PC-3 (cell line): ENCODE results near the gene APOLD1.

Source experiments
- EZH2 ChIP-seq: fragments of 300-600 bp; sonication (generic); IDR thresholded peaks from one replicate; pipeline ENCODE4 v1.6.1; 2017; ENCODE audit warnings: antibody characterized with exemption, mild to moderate bottlenecking, low read length; ENCODE audit not compliant: unreplicated experiment
- EZH2phosphoT487 ChIP-seq: fragments of 300-600 bp; sonication (generic); IDR thresholded peaks from 2 replicates; pipeline ENCODE4 v1.6.1; 2018; ENCODE audit warnings: mild to moderate bottlenecking, antibody characterized with exemption, low read length, borderline replicate concordance
- TF ChIP-seq, protein P1 (sequence below): fragments of 300-600 bp; sonication (generic); conservative IDR thresholded peaks from 2 replicates; pipeline ENCODE4 v1.5.1; 2017; ENCODE audit warnings: antibody characterized with exemption, low read depth, mild to moderate bottlenecking, low read length

DNA sequence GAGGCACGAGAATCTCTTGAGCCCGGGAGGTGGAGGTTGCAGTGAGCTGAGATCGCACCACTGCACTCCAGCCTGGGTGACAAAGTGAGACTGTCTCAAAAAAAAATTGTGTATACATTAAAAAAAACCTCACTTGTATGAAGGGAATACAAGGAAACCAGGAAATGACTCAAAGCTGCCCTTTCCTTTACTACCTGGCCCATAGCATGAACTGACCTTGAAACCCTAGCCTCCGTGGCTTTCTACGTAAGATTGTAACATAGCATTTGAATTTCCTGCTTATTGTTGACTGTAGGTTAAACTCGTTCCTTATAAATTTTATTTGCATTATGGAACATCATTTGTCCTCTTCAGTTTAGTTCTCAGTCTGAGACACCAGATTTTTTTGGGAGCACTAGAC lies 18.6 kb downstream of the APOLD1 start:
- TF ChIP-seq, protein P1, sequence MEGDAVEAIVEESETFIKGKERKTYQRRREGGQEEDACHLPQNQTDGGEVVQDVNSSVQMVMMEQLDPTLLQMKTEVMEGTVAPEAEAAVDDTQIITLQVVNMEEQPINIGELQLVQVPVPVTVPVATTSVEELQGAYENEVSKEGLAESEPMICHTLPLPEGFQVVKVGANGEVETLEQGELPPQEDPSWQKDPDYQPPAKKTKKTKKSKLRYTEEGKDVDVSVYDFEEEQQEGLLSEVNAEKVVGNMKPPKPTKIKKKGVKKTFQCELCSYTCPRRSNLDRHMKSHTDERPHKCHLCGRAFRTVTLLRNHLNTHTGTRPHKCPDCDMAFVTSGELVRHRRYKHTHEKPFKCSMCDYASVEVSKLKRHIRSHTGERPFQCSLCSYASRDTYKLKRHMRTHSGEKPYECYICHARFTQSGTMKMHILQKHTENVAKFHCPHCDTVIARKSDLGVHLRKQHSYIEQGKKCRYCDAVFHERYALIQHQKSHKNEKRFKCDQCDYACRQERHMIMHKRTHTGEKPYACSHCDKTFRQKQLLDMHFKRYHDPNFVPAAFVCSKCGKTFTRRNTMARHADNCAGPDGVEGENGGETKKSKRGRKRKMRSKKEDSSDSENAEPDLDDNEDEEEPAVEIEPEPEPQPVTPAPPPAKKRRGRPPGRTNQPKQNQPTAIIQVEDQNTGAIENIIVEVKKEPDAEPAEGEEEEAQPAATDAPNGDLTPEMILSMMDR: no peak
- TF ChIP-seq EZH2phosphoT487 (no peak), EZH2 (no peak)
